GM12891 (cell line): ENCODE measurements around the gene HCN2.

ENCODE experiments used
- POLR2A ChIP-seq: IDR thresholded peaks from 2 replicates; pipeline ENCODE4 v1.6.1; 2011; ENCODE audit warnings: low read depth, low read length, control low read depth
- POLR2AphosphoS5 ChIP-seq: IDR thresholded peaks from 2 replicates; pipeline ENCODE4 v1.6.1; 2011; ENCODE audit warnings: low read depth, low read length, control low read depth
- SPI1 ChIP-seq: IDR thresholded peaks from 2 replicates; pipeline ENCODE4 v1.6.1; 2011; ENCODE audit warnings: low read depth, low read length, control low read depth

DNA sequence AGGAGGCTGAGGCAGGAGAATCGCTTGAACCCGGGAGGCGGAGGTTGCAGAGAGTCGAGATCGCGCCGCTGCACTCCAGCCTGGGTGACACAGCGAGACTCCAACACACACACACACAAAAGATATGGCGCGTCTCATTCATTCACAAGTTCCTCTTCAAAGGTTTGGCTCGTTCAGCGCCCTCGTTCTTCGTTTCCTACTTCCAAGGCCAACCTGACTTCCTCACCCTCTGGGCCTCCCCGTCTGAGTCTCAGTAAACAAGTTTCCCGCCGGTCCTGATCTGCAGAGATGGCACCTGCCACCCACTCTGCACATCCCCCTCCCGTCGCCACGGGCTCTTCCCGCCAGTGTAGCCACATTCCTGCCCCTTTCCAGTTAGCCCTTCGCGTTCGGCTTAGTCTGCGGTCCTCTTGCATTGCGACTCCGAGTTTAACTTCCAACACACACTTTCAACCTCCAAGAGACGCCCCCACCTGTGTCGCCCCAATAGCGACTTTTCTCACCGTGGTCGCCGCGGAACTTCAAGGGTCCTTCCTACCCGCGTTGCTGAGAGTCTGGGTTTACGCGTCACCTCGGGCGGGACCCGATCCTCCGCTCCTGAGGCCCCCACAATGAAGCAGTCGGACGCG is 18.6 kb upstream of the HCN2 start:
- TF ChIP-seq POLR2A (no peak), POLR2AphosphoS5 (no peak), SPI1 (peak; percentile 36; the same call in 1 of the 2 replicates)
